HG02588 (cell line): ENCODE results near the gene SLC25A4.
"Not testable (repeated sequence)": the region's sequence is repeated elsewhere in the genome, so short reads cannot be mapped to it uniquely, and the experiment has no call there.

ENCODE experiments used
- ATAC-seq: cut with Tn5 transposase; IDR thresholded peaks from one replicate; pipeline ENCODE4 v1.9.1; 2021; ENCODE audit warnings: mild to moderate bottlenecking, moderate library complexity; ENCODE audit not compliant: unreplicated experiment

SLC25A4 gene

DNA sequence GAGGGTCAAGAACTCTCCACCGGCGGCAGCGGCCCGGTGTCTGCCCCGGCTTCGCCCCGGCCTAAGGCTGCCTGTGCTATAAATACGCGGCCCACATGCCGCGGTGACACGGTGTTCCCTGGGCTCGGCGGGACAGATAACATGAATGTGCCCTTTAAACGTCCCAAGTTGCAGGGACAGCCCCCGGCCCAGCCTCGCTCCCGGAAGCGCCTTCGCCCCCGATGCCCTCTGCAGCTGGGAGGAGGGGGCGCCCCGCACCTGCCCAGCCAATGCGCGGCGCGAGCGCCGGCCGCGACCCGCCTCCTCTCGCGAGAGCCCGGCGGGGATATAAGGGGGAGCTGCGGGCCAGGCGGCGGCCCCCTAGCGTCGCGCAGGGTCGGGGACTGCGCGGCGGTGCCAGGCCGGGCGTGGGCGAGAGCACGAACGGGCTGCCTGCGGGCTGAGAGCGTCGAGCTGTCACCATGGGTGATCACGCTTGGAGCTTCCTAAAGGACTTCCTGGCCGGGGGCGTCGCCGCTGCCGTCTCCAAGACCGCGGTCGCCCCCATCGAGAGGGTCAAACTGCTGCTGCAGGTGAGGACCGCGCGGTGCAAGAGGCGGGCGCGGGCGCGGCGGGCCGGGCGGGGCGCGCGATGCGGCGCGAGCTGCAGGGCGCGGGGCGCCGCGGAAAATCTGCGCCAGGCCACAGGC, at the start of gene SLC25A4:
SLC25A4 (plus strand) TSS at position 355 of the 689 bp plus-strand sequence; CDS start at position 462, 107 bp downstream.
- ATAC-seq = peak; percentile 95

DNA sequence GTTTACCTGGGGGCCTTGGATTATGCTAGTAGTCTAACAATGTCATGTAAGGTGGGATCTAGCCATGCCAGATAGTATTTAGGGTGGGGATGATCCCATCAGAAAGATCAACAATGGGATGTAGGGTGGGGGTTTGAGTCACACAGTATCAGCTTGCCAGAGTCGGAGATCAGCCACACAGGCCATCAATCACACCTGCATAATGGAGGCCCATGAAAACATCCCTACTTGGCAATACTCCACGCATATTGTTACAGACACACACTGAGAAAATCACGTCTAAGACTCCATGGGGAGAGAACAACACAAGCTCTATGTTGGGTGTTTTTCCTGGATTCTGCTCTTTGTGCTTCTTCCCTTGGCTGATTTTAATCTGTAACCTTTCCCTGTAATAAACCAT, 49.5 kb upstream of the SLC25A4 start:
- no peak for ATAC-seq

DNA sequence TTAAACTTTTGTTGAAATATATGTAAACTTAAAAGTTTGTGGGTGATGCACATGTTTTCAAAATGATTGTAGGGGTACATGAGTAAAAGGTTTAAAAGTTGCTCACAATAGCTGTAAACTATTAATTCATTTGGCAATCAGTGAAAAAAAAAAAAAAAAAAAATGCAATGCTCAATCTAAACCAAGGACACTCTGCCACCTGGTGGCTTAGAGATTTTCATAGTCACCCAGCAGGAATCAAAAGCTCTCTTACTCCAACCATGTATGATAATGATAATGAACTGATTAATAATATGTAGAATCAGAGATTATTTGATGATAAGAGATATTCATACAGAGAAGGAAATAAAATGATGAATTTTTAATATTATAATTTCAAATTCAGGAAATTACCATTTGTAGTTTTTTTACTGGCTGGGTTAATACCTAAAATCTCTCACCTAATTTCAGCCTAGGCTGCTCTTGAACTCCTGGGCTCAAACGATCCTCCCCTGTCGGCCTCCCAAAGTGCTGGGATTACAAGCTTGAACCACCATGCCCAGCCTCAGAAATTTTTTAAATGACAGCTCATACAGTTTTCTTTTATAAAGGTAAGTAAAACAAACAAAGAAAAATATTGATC, 46.9 kb upstream of the SLC25A4 start:
- no peak for ATAC-seq

DNA sequence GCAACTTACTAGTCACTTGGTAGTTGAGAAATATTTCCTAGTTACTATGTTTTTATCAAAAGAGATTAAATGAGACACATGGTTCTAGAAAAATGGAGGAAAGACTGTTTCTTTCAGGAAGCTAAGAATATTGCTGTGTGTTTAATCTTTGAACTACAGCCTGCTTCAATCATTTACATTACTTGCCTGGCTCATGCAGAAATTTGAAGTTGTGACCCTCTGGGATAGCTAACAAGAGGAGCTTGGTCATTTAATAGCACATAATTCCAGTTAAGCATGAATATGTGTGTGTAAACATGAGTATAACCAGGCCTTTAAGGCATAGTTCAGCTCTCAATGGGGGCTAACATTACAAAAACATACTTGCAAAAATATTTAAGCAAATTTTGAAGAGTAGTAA, 44.6 kb upstream of the SLC25A4 start:
- no peak for ATAC-seq

DNA sequence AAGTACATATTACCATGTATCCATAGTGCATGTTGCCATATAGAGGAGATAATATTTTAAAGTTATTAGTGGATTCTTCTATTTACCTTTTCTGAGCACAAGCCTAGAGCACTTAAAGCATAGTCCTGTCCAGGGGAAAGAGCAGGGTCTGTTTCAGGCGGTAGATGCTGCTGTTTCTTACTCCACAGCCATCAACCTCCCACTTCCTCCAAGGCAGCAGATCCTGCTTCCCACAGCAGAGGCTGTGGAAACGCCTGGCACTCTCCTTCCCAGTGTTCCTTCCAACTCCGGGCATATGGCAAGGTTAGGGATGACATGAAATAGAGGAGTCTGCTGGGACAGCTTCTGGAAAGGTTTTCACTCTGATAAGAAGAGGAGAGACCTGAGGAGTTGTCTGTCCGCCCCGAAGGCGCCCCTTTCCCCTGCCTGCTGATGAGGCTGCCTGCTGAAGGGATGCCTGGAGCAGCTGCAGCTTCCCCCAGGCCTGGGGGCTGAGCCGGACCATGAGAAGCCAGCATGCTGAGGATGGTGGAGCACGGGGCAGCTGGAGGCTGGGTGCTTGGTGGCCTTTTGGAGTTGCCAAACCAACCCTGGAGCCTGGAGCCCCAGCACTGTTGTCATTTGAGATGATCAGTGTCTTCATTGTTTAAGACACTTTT, 43.9 kb upstream of the SLC25A4 start:
- ATAC-seq = no peak

DNA sequence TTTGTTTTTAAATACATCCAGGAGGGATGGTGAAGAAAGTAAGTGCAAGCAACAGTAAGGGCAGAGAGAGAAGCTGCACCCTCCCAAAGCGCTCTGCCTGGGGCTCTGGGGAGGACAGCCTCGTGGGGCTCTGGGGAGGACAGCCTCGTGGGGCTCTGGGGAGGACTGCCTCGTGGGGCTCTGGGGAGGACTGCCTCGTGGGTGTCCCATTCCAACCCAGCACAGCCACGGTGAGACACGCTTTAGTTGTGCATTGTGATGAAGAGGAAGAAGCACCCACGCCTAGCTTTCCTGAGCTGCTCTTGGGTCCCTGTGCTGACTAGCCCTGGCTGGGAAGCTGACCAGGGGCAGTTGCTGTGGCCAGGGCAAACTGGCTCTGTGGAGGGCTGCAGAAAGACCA, 43.1 kb upstream of the SLC25A4 start:
- no peak for ATAC-seq

DNA sequence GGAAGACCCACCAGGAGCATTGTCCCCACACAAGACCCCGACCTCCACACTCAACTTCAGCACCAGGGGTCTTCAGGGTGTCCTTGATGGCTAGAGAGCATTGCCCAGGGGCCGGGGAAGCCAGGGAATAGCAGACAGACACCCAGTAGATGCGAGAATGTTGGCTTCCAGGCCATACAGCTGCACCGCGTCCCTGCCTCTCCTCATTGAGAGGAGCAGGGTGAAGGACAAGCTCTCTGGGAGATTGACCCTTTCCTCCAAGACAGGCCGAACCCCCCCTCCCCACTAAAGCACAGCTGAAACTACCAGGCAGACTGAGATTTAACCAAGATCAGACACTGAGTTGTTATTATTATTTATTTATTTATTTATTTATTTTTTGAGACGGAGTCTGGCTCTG, 42.6 kb upstream of the SLC25A4 start:
- ATAC-seq = no peak

DNA sequence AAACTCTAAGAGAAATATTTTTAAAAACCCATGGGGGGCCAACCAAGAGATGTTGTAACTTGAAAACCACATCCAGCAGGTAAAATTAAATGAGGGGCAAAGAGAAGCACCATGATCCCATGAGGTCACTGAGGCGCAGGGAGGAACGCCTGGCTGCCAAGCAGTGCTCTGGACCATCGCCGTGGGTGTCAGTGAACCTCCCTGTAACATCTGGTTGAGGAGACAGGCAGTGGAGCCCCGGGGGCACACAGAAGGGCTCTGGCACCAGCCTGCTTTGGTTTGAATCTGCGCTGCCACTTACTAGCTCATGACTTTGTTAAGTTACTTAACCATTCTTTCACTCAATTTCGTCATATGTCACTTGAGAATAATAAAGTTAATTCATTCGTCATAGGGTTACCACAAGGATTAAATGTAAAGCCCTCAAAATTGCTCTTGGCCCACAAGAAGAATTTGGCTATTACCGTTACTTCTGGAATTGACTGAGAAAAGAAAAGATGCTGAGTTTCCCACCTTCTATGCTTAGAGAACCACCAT, 41.6 kb upstream of the SLC25A4 start:
- ATAC-seq = no peak

DNA sequence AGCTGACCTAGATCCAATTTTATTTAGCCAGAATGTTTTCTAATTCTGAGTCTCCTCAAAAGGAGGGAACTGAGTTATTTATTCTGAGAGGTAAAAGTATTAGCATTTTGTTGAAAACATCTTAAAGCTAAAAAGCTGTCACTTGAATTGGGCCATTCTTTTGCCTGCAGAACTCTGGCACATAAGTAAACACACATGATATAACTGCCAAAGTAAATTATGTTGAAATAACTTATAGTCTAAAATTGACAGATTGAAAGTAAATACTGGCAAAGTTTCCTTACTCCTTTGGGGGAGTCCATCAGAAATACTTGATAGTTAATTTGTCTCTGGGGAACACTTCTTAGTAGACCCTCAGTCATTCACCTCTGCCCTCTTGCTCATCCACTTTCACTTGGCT, 38.3 kb upstream of the SLC25A4 start:
- no peak for ATAC-seq

DNA sequence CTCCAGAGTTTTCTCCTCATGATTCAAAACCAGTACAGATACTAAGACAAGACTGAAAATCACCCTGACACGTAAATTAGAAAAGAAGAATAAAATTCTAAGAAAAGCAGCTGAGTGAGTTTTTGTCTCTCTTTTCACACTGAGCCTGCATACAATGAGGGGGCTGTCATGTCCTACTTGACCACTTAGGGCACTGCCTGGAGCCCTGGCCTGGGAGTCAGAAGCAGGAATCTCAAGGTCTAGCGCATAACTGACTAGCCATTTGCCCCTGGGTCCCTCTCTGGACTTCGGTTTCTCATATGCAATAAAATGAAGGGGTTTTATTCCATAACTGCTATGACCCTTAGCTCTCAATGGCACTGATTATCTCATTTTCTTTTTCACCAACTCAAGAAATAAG, 36.7 kb upstream of the SLC25A4 start:
- no peak for ATAC-seq

DNA sequence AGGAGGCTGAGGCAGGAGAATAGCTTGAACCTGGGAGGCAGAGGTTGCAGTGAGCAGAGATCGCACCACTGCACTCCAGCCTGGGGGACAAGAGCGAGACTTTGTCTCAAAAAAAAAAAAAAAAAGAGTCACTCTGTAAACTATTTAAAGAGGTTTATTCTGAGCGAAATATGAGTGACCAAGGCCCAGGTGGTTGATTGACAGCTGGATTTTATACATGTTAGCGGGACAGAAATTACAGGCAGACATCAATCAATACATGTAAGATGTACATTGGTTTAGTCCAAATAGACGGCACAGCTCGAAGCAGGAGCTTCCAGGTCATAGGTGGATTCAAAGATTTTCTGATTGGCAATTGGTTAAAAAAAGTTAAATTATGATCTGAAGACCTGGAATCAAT, 35.5 kb upstream of the SLC25A4 start:
- not testable (repeated sequence) for ATAC-seq

DNA sequence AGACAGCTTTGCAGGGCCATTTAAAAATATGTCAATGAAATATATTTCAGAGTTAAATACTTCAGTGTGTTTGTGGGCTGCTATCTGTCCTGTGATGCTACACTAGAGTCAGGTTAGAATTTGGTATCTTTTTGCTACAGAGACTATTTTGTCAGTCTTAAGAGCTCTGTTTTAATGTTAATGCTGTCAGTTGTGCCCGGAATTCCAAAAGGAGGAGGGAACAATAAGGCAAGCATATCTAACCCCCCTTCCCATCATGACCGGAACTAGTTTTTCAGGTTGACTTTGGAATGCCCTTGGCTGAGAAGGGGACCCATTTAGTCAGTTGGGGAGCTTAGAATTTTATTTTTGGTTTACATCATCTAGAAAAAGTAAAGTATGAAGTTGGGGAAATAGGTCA, 34.9 kb upstream of the SLC25A4 start:
- ATAC-seq = no peak

DNA sequence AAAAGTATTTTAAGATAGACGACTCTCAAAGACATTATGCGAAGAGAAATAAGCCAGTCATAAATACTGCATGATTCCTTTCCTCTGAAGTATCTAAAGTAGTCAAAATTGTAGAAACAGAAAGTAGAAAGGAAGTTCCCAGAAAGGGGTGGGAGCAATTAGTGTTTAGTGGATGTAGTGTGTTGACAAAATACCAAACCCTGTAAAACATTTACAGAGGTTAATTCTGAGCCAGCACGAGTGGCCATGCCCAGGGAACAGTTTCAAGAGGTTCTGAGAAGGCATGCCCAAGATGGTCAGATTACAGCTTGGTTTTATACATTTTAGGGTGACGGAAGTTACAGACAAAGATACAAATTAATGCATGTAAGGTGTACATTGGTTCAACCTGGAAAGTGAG, 34.4 kb upstream of the SLC25A4 start:
- no peak for ATAC-seq

DNA sequence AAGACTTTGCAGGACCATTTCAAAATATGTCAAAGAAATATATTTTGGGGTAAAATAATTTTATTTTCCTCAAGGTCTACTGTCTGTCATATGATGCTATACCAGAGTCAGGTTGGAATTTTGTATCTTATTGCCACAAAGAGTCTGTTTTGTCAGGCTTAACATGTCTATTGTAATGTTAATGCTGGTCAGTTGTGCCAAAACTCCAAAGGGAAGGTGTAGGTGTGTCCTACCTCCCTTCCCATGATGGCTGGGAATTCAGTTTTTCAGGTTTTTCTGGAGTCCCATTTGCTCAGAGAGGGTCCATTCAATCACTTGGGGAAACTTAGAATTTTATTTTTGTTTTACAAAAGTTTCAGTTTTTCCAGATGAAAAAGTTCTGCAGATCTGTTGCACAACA, 33.3 kb upstream of the SLC25A4 start:
- ATAC-seq = no peak

DNA sequence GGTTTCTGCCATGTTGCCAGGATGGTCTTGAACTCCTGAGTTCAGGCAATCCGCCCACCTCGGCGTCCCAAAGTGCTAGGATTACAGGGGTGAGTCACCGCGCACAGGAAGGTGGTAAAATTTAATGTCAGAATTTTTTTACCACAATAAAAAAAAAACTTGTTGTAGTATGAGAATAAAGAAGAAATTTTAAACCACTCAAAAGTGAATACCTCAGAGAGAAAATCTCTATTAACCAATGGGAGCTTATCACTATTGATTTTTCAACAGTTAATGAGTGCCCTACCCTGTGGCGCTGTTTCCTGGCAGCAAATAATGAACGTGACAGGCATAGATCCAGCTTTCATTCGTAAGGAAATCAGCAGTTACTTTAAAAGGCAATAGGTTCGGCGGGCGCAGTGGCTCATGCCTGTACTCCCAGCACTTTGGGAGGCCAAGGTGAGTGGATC, 32.7 kb upstream of the SLC25A4 start:
- no peak for ATAC-seq

DNA sequence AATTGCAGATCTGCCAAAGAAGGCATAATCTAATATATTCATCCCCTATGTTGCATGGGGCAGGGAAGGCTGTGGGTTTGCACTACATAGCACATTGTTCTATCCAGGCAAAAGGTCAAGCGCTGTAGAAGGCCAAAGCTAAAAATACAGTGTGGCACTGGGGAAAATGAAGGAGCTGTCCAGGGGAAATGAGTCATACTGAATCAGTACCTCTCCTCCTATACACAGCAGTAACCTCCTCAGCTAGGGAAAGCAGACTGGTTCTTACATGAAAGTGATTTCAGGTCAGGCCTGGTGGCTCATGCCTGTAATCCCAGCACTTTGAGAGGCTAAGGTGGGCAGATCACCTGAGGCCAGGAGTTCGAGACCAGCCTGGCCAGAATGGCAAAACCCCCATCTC, 31.0 kb upstream of the SLC25A4 start:
- no peak for ATAC-seq

DNA sequence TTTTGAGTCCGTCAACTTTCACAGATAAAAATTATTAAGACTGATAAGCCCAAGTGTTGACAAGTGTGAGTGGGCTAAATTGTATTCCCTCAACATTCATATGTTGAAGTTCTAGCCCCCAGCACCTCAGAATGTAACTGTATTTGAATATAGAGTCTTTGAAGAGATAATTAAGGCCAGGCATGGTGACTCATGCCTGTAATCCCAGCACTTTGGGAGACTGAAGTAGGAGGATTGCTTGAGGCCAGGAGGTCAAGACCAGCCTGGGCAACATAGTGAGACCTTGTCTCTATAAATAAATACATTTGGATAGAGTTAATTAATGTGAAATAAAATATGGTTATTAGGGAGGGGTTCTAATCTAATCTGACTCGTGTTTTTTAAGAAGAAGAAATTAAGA, 29.7 kb upstream of the SLC25A4 start:
- ATAC-seq = no peak

DNA sequence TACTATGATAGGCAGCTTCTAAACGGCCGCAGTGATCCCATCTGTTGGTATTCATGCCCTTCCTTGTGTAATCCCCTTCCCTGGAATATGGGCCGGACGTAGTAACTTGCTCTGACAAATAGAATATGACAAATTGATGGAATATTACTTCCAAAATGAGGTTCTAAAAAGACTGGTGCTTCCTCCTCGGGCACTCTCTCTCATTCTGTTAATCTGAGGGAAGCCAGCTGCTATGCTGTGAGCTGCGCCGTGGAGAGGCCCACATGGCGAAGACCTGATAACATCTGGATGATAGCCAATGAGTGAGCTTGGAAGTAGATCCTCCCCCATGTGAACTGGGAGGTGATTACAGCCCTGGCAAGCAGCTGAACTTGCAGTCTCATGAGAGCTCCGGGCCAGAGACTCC, 27.2 kb upstream of the SLC25A4 start:
- no peak for ATAC-seq

DNA sequence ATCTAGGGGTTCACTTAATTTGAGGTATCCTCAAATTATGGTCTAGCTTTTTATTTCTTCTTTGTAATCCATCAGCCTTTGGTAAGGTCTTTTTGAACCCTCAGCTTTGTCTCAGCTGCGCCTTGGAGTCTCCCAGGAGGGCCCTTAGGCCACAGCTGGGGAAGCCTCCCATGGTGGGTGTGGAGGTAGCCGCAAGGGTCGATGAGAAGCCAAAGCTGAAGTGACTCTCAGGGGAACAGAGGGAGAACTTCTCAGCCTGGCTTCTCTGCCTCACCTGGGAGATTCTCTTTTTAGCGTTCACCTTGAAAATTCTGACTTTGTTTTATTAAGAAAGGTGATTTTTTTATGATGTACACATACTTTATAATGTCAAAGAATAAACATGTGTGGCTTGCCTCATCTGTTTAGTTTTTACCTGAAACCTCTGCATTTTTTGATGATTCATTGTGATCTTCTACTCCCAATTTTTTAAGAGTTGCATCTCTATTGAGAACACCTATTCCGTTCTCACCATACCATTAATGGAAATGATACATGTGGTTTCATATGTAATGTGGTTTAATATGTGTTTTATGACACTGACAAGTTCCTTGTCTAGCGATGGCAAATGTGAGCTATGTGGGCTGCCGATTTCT, 25.6 kb upstream of the SLC25A4 start:
- no peak for ATAC-seq

DNA sequence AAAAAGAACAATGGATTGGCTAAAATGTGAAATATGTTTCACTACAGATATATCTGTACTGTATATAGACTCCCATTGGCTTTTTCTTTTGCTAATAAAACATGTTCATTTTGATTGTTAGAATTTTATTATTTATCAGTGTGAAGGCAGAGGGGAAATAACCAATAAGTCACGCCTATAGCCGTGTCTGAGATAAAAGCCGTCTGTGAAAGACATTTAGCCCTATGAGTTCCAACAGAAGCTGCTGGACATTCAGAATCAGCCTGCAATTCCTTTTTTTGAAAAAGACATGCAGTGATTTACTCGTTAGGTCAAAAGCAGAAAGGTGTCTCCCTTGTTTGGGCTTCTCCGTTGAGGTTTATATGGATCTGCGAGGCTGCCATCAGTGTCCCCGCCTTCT, 24.2 kb upstream of the SLC25A4 start:
- ATAC-seq = no peak

DNA sequence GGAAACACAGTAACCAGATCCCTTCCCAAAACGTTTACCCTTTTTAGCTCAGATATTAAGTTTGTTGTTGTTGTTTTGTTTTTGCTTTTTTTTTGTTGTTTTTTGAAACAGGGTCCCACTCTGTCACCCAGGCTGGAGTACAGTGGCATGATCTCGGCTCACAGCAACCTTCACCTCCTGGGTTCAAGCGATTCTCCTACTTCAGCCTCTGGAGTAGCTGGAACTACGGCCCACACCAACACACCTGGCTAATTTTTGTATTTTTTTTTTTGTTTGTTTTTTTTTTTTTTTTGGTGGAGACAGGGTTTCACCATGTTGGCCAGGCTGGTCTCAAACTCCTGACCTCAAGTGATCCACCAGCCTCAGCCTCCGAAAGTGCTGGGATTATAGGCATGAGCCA, 23.6 kb upstream of the SLC25A4 start:
- ATAC-seq = not testable (repeated sequence)
